Stimulated activated CD4-positive, alpha-beta T cell treated with anti-CD3 and anti-CD28 coated beads, Interleukin-12 subunit alpha, Interleukin-12 subunit beta, amount 100 ng/mL, for 48 hours (primary cell): ENCODE measurements around the gene TAF11L12.
"Not testable (repeated sequence)": the region's sequence is repeated elsewhere in the genome, so short reads cannot be mapped to it uniquely, and the experiment has no call there.

Experiments used
- DNase-seq, 3 donors: peaks; one replicate each; pipeline ENCODE4 v3.0.0-alpha.2; 2020; ENCODE audit warnings: low read depth in 2 of 3, low spot score in 1 of 3

Gene TAF11L12

DNA sequence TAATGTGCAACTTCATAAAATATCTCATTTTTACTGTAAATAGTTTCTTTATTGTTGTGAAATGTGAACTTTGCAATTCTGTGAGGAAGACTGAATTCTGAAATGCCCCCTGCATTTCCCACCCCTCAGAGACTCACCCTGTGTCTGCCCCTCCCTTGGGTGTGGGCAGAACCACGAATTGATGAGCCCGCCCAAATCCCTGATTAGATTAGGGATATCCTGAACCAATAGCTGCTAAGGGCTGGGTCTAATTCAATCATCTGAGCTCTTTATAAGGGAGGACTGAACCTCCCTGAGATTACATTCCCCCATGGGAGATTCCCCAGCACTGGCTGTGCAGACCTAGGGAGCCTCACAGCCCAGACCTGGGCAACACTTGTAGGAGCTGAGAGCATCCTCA, at the start of gene TAF11L12:
TSS of gene TAF11L12 (plus strand) at position 301 of the 400 bp plus-strand sequence.
- not testable (repeated sequence) for DNase-seq

GRCh38 chr5:17585658-17586057, 24.5 kb upstream of the TAF11L12 start, which contains the start of gene TAF11L7:
TAF11L7 (minus strand) TSS chr5:17585758.
- not testable (repeated sequence) for DNase-seq

GRCh38 chr5:17590860-17591259, 19.3 kb upstream of the TAF11L12 start, which contains the start of gene TAF11L8:
TAF11L8 (minus strand) TSS chr5:17590960.
- not testable (repeated sequence) for DNase-seq

- DNase-seq, result not testable (repeated sequence)
Observed at GRCh38 chr5:17594255-17594654, 15.9 kb upstream of the TAF11L12 start, which contains the start of gene TAF11L9. TAF11L9 (minus strand) TSS chr5:17594394.

DNA sequence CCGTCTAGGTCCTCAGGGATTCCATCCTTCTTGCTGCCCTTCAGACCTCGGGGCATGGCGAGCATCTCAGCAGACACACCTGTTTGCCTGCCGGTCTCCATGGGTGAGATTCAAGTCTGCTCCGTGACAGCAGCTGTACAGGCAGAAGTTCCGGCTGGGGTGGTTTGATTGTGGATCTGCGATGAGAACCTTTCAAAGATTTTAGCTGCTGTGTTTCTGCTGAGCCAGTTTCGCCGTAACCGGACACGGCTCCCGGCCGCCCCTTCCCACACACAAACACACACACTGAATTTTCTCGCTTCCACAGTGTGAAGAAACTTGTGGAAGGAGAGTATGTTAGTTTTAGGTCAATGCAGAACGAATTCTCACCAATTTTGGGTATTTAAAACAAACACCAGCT, 12.5 kb upstream of the TAF11L12 start, which contains the start of gene TAF11L10:
TSS of gene TAF11L10 (minus strand) at position 101 of the 400 bp plus-strand sequence.
- DNase-seq, result not testable (repeated sequence)

GRCh38 chr5:17603880-17604279, 6.3 kb upstream of the TAF11L12 start, which contains the start of gene TAF11L11:
TAF11L11 (plus strand) TSS chr5:17604183.
- DNase-seq, result not testable (repeated sequence)

DNA sequence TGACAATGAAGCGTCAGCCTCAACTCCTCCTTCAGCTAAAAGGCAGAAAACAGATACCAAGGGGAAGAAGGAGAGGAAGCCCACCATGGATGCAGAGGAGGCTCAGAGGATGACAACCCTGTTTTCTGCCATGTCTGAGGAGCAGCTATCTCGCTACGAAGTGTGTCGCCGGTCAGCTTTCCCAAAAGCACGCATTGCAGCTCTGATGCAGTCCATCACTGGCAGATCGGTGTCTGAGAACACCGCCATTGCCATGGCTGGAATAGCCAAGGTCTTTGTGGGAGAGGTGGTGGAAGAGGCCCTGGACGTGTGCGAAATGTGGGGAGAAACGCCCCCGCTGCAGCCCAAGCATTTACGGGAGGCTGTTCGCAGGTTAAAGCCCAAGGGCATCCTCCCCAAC, 5.2 kb upstream of the TAF11L12 start:
- DNase-seq, result no peak

- DNase-seq, result not testable (repeated sequence)
Observed at GRCh38 chr5:17607461-17607860, 2.7 kb upstream of the TAF11L12 start.

GRCh38 chr5:17614872-17615605, 4.8 kb downstream of the TAF11L12 start:
- DNase-seq, result no peak

DNA sequence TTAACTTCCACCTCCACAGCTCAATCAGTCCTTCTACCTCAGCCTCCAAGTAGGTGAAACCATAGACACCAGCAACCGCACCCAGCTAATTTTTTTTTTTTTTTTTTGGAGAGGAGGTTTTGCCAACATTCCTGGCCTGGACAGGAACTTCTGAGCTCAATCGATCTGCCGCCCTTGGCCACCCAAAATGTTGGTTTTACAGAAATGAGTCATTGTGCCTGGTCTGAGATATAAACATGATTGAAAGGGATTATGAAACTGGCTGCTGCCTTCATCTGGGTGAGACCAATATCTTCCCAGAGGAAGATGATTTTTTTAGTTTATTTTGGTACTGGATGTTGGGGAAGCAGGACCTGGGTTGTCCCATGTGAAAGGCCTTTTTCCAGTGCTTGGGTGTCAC, 9.2 kb downstream of the TAF11L12 start:
- no peak for DNase-seq

DNA sequence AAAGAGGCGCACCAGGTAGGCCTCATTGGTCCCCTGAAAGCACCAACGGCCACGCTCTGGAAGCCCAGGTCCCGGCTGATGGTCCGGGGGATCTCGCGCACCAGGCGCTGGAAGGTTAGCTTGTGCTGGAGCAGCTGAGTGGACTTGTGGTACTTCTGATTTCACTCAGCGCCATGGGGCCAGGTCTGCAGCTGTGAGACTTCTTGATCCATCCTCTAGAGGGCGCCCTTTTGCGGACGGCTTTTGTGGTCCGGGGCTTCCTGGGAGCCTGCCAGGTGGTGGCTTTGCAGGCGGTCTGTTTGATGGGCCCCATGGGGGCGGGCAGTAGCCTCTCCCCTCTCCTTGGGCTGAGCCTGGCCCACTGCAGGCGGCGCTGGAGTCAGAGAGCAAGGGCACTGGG, 10.4 kb downstream of the TAF11L12 start:
- DNase-seq, result no peak

DNA sequence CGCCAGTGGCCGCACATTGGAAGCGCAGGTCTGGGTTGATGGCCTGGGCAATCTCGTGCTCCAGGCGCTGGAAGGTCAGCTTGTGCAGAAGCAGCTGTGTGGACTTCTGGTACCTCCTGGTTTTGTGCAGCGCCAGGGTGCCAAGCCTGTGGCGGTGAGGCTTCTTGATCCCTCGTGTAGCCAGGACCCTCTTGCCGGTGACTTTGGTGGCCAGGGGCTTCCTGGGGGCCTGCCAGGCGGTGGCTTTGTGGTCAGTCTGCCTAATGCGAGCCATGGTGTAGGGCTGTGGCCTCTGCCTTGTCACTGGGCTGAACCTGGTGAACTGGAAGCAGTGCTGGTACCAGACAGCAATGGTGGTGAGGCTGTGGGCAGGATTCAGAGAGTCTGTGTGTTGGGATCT, 15.5 kb downstream of the TAF11L12 start:
- DNase-seq, result no peak

DNA sequence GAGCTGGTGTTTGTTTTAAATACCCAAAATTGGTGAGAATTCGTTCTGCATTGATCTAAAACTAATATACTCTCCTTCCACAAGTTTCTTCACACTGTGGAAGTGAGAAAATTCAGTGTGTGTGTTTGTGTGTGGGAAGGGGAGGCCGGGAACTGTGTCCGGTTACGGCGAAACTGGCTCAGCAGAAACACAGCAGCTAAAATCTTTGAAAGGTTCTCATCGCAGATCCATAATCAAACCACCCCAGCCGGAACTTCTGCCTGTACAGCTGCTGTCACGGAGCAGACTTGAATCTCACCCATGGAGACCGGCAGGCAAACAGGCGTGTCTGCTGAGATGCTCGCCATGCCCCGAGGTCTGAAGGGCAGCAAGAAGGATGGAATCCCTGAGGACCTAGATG, 21.6 kb downstream of the TAF11L12 start, which contains the start of gene TAF11L13:
TSS of gene TAF11L13 (plus strand) at position 301 of the 400 bp plus-strand sequence.
- not testable (repeated sequence) for DNase-seq

- no peak for DNase-seq
Observed at GRCh38 chr5:17634160-17634559, 24.0 kb downstream of the TAF11L12 start, which contains the start of gene TAF11L14. TAF11L14 (plus strand) TSS chr5:17634460.

- not testable (repeated sequence) for DNase-seq
Observed at GRCh38 chr5:17649232-17649631, 39.0 kb downstream of the TAF11L12 start.

GRCh38 chr5:17655201-17655759, 45.1 kb downstream of the TAF11L12 start:
- not testable (repeated sequence) for DNase-seq

DNA sequence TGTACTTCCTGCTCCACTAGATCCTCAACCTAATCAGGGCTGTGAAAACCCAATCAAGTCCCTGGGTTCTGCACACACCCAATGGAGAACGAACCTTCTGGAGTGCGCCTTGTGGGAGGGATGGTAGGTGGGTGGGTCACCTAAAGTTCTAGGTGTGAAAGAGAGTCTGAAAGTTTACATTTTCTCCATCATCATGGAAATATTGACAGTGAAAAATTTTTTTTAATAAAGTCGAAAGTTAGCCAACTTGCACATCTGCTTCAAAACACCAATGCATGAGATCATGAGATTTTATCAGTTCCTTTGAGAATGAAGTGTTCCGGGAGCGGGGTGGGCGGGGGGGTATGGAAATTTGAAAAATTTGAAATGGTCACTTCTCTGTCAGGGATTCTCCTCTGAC, 45.7 kb downstream of the TAF11L12 start:
- DNase-seq, result no peak
